ENCODE measurements around the gene TOB1.

Gene TOB1

GRCh38 chr17:50866261-50866949 lies at the start of gene TOB1:
Gene TOB1, minus strand, starts transcription at chr17:50866354. Its CDS starts 2,337 bp downstream, at chr17:50864017.
- peak; percentile 98 for DNase-seq (ENCODE audit: low spot score)

- no peak for DNase-seq (ENCODE audit: low spot score)
These were observed 48.4 kb upstream of the TOB1 start for GRCh38 chr17:50914505-50915063.

- DNase-seq (ENCODE audit: low spot score): no peak
These were observed 47.0 kb upstream of the TOB1 start for GRCh38 chr17:50913120-50913519.

- DNase-seq (ENCODE audit: low spot score): no peak
These were observed 45.7 kb upstream of the TOB1 start for GRCh38 chr17:50911890-50912289.

GRCh38 chr17:50911450-50911849 lies 45.3 kb upstream of the TOB1 start:
- no peak for DNase-seq (ENCODE audit: low spot score)

- DNase-seq (ENCODE audit: low spot score): no peak
These were observed 43.8 kb upstream of the TOB1 start for GRCh38 chr17:50909765-50910605.

GRCh38 chr17:50908860-50909764 lies 43.0 kb upstream of the TOB1 start:
- no peak for DNase-seq (ENCODE audit: low spot score)

GRCh38 chr17:50908140-50908859 lies 42.1 kb upstream of the TOB1 start:
- DNase-seq (ENCODE audit: low spot score): no peak

GRCh38 chr17:50906443-50906842 lies 40.3 kb upstream of the TOB1 start:
- no peak for DNase-seq (ENCODE audit: low spot score)

- no peak for DNase-seq (ENCODE audit: low spot score)
These were observed 39.3 kb upstream of the TOB1 start for GRCh38 chr17:50905460-50905803.

GRCh38 chr17:50904518-50905459 lies 38.6 kb upstream of the TOB1 start:
- no peak for DNase-seq (ENCODE audit: low spot score)

GRCh38 chr17:50903604-50904517 lies 37.7 kb upstream of the TOB1 start:
- no peak for DNase-seq (ENCODE audit: low spot score)

GRCh38 chr17:50902372-50903353 lies 36.5 kb upstream of the TOB1 start:
- DNase-seq (ENCODE audit: low spot score): no peak

GRCh38 chr17:50900383-50900892 lies 34.3 kb upstream of the TOB1 start:
- no peak for DNase-seq (ENCODE audit: low spot score)

GRCh38 chr17:50899559-50900319 lies 33.6 kb upstream of the TOB1 start:
- DNase-seq (ENCODE audit: low spot score): no peak

GRCh38 chr17:50899005-50899460 lies 32.9 kb upstream of the TOB1 start:
- DNase-seq (ENCODE audit: low spot score): no peak
